NCI-H1417 (cell line): ENCODE data around the gene ILF2.
A peak's percentile ranks its signal among the peaks of the same experiment; 100 is the strongest.

Experiments
- DNase-seq, 3 experiments: peaks; one replicate each; lab custom pipeline; 2025; lab: John Stamatoyannopoulos, UW

Gene ILF2

DNA sequence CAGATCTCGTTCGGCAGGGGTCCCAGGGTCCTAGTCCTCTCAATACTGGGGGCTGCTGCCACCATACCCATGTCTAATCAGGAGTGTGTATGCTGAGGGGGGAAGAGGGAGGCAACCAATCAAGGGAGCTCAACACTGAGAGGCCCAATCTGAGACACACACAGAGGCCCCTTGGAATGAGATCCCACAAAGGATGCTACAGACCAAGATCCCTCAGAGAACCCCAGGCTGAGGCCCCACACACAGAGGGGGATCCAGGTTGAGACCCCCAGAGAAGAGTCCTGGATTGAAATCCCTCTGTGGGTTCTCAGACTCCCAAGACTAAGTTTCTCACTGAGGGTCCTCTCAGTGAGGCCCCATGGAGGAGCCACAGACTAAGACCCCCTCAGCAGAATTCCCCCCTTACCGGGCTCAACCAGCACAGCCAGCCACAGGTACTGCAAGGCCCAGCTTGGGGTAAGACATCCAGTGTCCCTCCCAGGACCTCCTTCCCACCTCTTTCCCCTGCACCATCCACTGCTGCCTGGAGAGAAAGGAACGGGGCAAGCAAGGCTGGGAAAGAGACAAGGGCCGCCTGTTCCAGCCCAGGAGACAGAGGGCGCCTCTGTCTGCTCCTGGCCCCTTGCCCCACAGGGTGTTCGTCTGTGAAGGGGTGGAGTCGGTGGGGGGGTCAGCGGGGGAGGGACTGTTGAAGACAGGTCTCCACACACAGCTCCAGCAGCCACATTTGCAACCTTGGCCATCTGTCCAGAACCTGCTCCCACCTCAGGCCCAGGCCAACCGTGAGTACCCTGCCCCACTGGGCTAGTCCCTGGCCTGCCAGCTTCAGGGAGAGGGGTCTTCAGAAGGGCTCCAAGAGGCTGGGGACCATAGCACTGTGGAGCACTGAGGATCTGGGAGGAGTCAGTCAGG lies 42.8 kb downstream of the ILF2 start, which contains the start of gene S100A1:
TSS of gene S100A1 (plus strand) at position 720 of the 912 bp plus-strand sequence. CDS start 2,088 bp downstream, outside the sequence.
- DNase-seq, result no peak

GRCh38 chr1:153626904-153627714 lies 43.7 kb downstream of the ILF2 start, which contains the start of gene S100A13:
Gene S100A13, minus strand, starts transcription at chr1:153627505. Its CDS starts 1,033 bp downstream, at chr1:153626472.
- DNase-seq, result peak; percentile 82 to 98 (median 85)

- DNase-seq, result no peak
Measured at GRCh38 chr1:153626477-153626903, 44.3 kb downstream of the ILF2 start.

GRCh38 chr1:153624965-153625611 lies 45.7 kb downstream of the ILF2 start:
- DNase-seq, result no peak

GRCh38 chr1:153623101-153623500 lies 47.7 kb downstream of the ILF2 start:
- DNase-seq, result no peak

DNA sequence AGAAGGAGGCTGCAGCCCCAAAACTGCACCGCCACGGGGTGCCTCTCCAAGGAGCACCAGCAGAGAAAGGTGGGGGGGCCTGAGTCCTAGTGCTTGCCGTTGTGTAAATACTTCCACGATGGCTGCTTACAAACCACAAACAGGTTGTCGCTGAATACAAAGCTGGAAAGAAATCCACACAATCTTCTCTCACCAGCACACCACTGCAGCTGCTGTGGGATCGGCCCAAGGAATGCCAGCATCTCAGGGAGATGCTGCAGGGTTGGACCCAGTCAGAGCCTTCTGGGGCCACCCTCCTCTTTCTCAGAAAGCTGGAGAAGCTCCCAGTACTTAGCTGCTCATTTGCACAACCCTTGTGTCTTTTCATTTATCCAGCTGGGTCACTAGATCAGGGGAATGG lies 51.6 kb downstream of the ILF2 start:
- no peak for DNase-seq

DNA sequence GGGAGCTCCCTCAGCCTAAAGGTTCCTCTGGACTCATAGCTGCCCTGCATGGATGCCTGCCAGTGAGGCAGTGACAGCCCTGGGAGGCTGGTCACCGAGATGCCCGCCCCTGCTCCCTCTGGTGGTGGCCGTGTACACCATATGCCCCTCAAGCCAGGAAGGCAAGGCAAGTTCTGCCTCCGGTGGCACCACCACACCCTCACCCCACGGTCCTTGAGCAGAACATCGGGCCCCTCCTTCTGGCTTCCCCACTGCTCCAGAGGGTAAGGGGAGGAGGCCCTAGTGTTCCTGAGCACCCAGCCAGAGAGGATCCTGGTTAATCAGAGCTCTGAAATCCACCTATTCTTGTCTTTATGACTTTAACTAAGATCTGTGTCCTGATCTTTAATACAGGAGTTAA lies 53.1 kb downstream of the ILF2 start:
- peak; percentile 52 to 72 (median 69) for DNase-seq

GRCh38 chr1:153616917-153617311 lies 53.9 kb downstream of the ILF2 start:
- DNase-seq, result no peak

GRCh38 chr1:153616144-153616916 lies 54.5 kb downstream of the ILF2 start, which contains the start of gene S100A14:
Gene S100A14, minus strand, starts transcription at chr1:153616325. Its CDS starts 467 bp downstream, at chr1:153615858.
- no peak for DNase-seq

DNA sequence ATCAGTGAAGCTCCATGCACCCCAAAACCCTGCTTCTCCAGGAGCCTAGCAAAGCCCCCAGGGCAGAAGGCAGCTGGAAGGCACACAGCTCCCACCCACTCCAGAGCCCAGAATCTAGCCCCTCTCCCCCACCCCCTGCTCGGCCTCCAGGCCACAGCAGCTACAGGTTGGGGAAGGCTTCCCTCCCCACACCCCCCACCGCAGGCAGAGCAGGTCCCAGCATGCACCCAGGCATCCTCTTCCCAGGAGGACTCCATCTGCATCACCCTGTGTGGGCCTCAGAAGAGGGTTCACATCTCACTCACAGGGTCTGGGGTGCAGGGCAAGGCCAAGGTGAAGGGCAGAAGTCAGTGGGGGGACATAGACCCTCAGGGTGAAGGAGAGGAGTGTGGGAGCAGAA lies 55.4 kb downstream of the ILF2 start:
- DNase-seq, result no peak

GRCh38 chr1:153614906-153615305 lies 55.9 kb downstream of the ILF2 start:
- no peak for DNase-seq

GRCh38 chr1:153614189-153614900 lies 56.4 kb downstream of the ILF2 start:
- no peak for DNase-seq

DNA sequence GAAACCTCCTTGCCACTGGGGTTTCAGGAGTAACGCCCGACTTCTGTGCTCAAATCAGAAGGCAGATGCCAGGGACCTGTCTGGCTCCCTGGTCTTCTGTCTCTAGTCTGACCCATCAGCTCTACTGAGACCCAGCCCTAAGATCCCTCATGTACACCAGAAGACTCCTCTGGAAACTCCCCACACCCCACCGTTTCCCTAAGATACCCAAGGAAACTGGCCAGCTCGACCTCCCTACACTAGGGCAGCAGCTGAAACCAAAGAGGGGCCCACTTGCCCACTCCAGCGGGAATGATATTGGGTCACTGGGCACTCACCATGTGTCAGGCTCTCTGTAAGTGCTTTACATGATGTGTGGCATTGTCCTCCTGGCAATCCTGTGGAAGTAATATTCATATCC lies 57.4 kb downstream of the ILF2 start:
- no peak for DNase-seq

GRCh38 chr1:153612755-153613331 lies 58.0 kb downstream of the ILF2 start, which contains the start of gene S100A16:
Gene S100A16, minus strand, starts transcription at chr1:153613137. Its CDS starts 4,986 bp downstream, at chr1:153608151.
- no peak for DNase-seq

GRCh38 chr1:153612111-153612754 lies 58.6 kb downstream of the ILF2 start:
- DNase-seq, result no peak
